ENCODE results near the gene SUPT3H.

SUPT3H gene

GRCh38 chr6:44957156-44957555 is 420.6 kb downstream of the SUPT3H start:
- no peak for TF ChIP-seq MYC (IDR thresholded peaks at IDR 0.05; ENCODE audit: low read depth, low read length)
- TF ChIP-seq CTCF (IDR thresholded peaks at IDR 0.05; ENCODE audit: low read depth, low read length): no peak
- TF ChIP-seq MAX (IDR thresholded peaks at IDR 0.05; ENCODE audit: low read depth, low read length): no peak
- no peak for TF ChIP-seq POLR2A (IDR thresholded peaks at IDR 0.05; ENCODE audit: extremely low read depth, insufficient read length)
- DNase-seq (ENCODE audit: low read depth): no peak
- no peak overlapping the region for H3K4me3 ChIP-seq (ENCODE audit: low read depth, low read length)

GRCh38 chr6:44956396-44956795 is 421.3 kb downstream of the SUPT3H start:
- TF ChIP-seq CTCF (IDR thresholded peaks at IDR 0.05; ENCODE audit: low read depth, low read length) (no peak), MYC (IDR thresholded peaks at IDR 0.05; ENCODE audit: low read depth, low read length) (no peak), POLR2A (IDR thresholded peaks at IDR 0.05; ENCODE audit: extremely low read depth, insufficient read length) (no peak), MAX (IDR thresholded peaks at IDR 0.05; ENCODE audit: low read depth, low read length) (no peak)
- no peak for DNase-seq (ENCODE audit: low read depth)
- H3K4me3 ChIP-seq (ENCODE audit: low read depth, low read length): no peak overlapping the region

GRCh38 chr6:44955145-44955544 is 422.6 kb downstream of the SUPT3H start:
- no peak for DNase-seq (ENCODE audit: low read depth)

GRCh38 chr6:44954281-44954680 is 423.5 kb downstream of the SUPT3H start:
- DNase-seq (ENCODE audit: low read depth): no peak
- TF ChIP-seq MAX (IDR thresholded peaks at IDR 0.05; ENCODE audit: low read depth, low read length) (no peak), CTCF (IDR thresholded peaks at IDR 0.05; ENCODE audit: low read depth, low read length) (no peak), POLR2A (IDR thresholded peaks at IDR 0.05; ENCODE audit: extremely low read depth, insufficient read length) (no peak), MYC (IDR thresholded peaks at IDR 0.05; ENCODE audit: low read depth, low read length) (no peak)

More at GRCh38 chr6:44955145-44955544, 422.6 kb downstream of the SUPT3H start:
- H3K4me3 ChIP-seq (ENCODE audit: low read depth, low read length): no peak overlapping the region
- no peak for TF ChIP-seq POLR2A (IDR thresholded peaks at IDR 0.05; ENCODE audit: extremely low read depth, insufficient read length)
- no peak for TF ChIP-seq CTCF (IDR thresholded peaks at IDR 0.05; ENCODE audit: low read depth, low read length)
- TF ChIP-seq MYC (IDR thresholded peaks at IDR 0.05; ENCODE audit: low read depth, low read length): no peak
- TF ChIP-seq MAX (IDR thresholded peaks at IDR 0.05; ENCODE audit: low read depth, low read length): no peak

GRCh38 chr6:44951253-44951747 is 426.4 kb downstream of the SUPT3H start:
- TF ChIP-seq POLR2A (IDR thresholded peaks at IDR 0.05; ENCODE audit: extremely low read depth, insufficient read length) (no peak), MAX (IDR thresholded peaks at IDR 0.05; ENCODE audit: low read depth, low read length) (no peak), CTCF (IDR thresholded peaks at IDR 0.05; ENCODE audit: low read depth, low read length) (no peak), MYC (IDR thresholded peaks at IDR 0.05; ENCODE audit: low read depth, low read length) (no peak)
- no peak for DNase-seq (ENCODE audit: low read depth)
- no peak overlapping the region for H3K4me3 ChIP-seq (ENCODE audit: low read depth, low read length)

More at GRCh38 chr6:44954281-44954680, 423.5 kb downstream of the SUPT3H start:
- H3K4me3 ChIP-seq (ENCODE audit: low read depth, low read length): no peak overlapping the region
